ENCODE measurements around the gene SNRK.

DNA sequence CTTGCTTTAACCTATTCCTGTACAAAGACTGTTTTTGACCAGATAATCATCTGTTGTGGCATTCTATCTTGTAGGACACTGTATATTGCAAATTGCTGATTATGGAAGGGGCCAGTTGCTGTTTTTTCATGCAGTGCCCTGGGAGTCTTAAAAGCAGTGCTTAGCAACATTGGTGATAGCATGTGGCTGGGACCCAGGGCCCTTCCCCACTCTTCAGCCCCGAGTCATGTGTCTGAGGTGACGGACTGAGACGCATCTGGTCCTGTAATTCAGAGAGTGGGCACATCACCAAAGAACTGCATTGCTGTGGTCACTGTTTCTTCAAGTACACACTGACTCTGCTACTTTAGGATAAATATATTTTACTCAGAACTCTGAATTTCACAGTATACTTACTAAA is 63.4 kb downstream of the SNRK start:
- TF ChIP-seq SIN3A (IDR thresholded peaks at IDR 0.05; ENCODE audit: low read depth) (no peak), CEBPB (IDR thresholded peaks at IDR 0.05; ENCODE audit: low read depth) (no peak), ELF1 (IDR thresholded peaks at IDR 0.05; ENCODE audit: borderline replicate concordance, low read depth) (no peak), EZH2phosphoT487 (IDR thresholded peaks at IDR 0.05; ENCODE audit: borderline replicate concordance) (no peak)
- TF ChIP-seq, protein P1, sequence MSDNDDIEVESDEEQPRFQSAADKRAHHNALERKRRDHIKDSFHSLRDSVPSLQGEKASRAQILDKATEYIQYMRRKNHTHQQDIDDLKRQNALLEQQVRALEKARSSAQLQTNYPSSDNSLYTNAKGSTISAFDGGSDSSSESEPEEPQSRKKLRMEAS (IDR thresholded peaks at IDR 0.05), result no peak
- TF ChIP-seq, protein P2, sequence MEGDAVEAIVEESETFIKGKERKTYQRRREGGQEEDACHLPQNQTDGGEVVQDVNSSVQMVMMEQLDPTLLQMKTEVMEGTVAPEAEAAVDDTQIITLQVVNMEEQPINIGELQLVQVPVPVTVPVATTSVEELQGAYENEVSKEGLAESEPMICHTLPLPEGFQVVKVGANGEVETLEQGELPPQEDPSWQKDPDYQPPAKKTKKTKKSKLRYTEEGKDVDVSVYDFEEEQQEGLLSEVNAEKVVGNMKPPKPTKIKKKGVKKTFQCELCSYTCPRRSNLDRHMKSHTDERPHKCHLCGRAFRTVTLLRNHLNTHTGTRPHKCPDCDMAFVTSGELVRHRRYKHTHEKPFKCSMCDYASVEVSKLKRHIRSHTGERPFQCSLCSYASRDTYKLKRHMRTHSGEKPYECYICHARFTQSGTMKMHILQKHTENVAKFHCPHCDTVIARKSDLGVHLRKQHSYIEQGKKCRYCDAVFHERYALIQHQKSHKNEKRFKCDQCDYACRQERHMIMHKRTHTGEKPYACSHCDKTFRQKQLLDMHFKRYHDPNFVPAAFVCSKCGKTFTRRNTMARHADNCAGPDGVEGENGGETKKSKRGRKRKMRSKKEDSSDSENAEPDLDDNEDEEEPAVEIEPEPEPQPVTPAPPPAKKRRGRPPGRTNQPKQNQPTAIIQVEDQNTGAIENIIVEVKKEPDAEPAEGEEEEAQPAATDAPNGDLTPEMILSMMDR (IDR thresholded peaks at IDR 0.05 in 2 of 3, conservative IDR thresholded peaks at IDR 0.05 in 1 of 3; ENCODE audit: borderline replicate concordance in 1 of 3, insufficient read depth in 1 of 3, low read depth in 2 of 3, low read length in 2 of 3), result no peak

All from HCT116 (cell line).